ENCODE results near the gene ASB18. TPM values are rescaled to one million over a fixed set of nuclear protein-coding genes. Genes with fewer than 3 reads are reported as not detected.

The ASB18 gene
- total and polyA plus RNA-seq, 2 of the 13 experiments (the other 11 are each of a cell fraction or from before 2014, with no cell fraction given): not detected

GRCh38 chr2:236284208-236284607 lies 20.0 kb upstream of the ASB18 start (continued):
- TF ChIP-seq THAP9 (CRISPR knock-in tag; IDR thresholded peaks at IDR 0.05; ENCODE audit: borderline replicate concordance): no peak

- H2AFZ ChIP-seq (ENCODE audit: low read length): no peak overlapping the region
- H3K9ac ChIP-seq (ENCODE audit: insufficient read depth, low read depth, low read length): no peak overlapping the region
- TF ChIP-seq ZNF747 (CRISPR knock-in tag; IDR thresholded peaks at IDR 0.05; ENCODE audit: borderline replicate concordance): no peak
- TF ChIP-seq KDM2A (CRISPR knock-in tag; IDR thresholded peaks at IDR 0.05; ENCODE audit: borderline replicate concordance, low read depth): no peak
- TF ChIP-seq ZNF773 (CRISPR knock-in tag; IDR thresholded peaks at IDR 0.05; ENCODE audit: borderline replicate concordance): no peak
- TF ChIP-seq GPN1 (CRISPR knock-in tag; IDR thresholded peaks at IDR 0.05; ENCODE audit: borderline replicate concordance): no peak
- no peak for TF ChIP-seq ZNF33B (CRISPR knock-in tag; IDR thresholded peaks at IDR 0.05)
- no peak for TF ChIP-seq ZNF850 (CRISPR knock-in tag; conservative IDR thresholded peaks at IDR 0.05)
- no peak for TF ChIP-seq DPF2 (CRISPR knock-in tag; IDR thresholded peaks at IDR 0.05; ENCODE audit: borderline replicate concordance, low read depth)
- no peak for TF ChIP-seq MXD4 (CRISPR knock-in tag; IDR thresholded peaks at IDR 0.05)
- no peak for TF ChIP-seq PAWR (CRISPR knock-in tag; IDR thresholded peaks at IDR 0.05; ENCODE audit: borderline replicate concordance)
- TF ChIP-seq MYPOP (CRISPR knock-in tag; IDR thresholded peaks at IDR 0.05): no peak
- no peak for TF ChIP-seq ATF1 (CRISPR knock-in tag; IDR thresholded peaks at IDR 0.05)
- TF ChIP-seq ZNF343 (CRISPR knock-in tag; IDR thresholded peaks at IDR 0.05): no peak
- TF ChIP-seq ZNF570 (CRISPR knock-in tag; IDR thresholded peaks at IDR 0.05; ENCODE audit: borderline replicate concordance): no peak
- no peak for TF ChIP-seq ZNF75D (CRISPR knock-in tag; IDR thresholded peaks at IDR 0.05; ENCODE audit: borderline replicate concordance)
- no peak for TF ChIP-seq ZBTB25 (CRISPR knock-in tag; IDR thresholded peaks at IDR 0.05)
- TF ChIP-seq RBFOX2 (IDR thresholded peaks at IDR 0.05; ENCODE audit: low read depth, low read length): no peak
- no peak for TF ChIP-seq ZNF766 (CRISPR knock-in tag; IDR thresholded peaks at IDR 0.05; ENCODE audit: borderline replicate concordance)
- no peak for TF ChIP-seq TFDP1 (CRISPR knock-in tag; IDR thresholded peaks at IDR 0.05; ENCODE audit: borderline replicate concordance)
- H3K27me3 ChIP-seq (ENCODE audit: control insufficient read depth in 1 of 2, insufficient read depth in 2 of 2, low read length in 2 of 2): peaks cover 0 to 6% of the 10 kb centered on the region in 2 experiments; a peak in 2 of 5 replicates
- intact Hi-C loops (cut with micrococcal nuclease; ENCODE audit: unreplicated experiment): no loop called here
- ChIA-PET POLR2A (no interaction called here), CTCF (ENCODE audit: low intra/inter-chr PET ratio, low total read pairs) (no interaction called here)
- H3K4me1 ChIP-seq (ENCODE audit: insufficient read depth, low read length): no peaks in the 10 kb centered on the region
- WGBS (ENCODE audit: low lambda C conversion rate): 0% methylated on average over 1 of the region's 1 CpG
- H4K20me1 ChIP-seq (ENCODE audit: insufficient read depth, low read length): no peaks in the 10 kb centered on the region
- no TSS peak for BruUV-seq (replicated peaks)
- FAIRE-seq (no peak), DNase-seq (ENCODE audit: low spot score) (no peak), ATAC-seq (no peak)
- H3K4me3 ChIP-seq (replicated peaks in 1 of 3; ENCODE audit: insufficient read depth in 1 of 3, low read depth in 2 of 3, low read length in 3 of 3): no peak overlapping the region
- in situ Hi-C loops (cut with HindIII; ENCODE audit: extremely low pct_ligation_motif_present, low pct_unique_long_range_greater_than_20kb): no loop called here
- H3K27ac ChIP-seq (ENCODE audit: extremely low read length, insufficient read depth, low read length): no peak overlapping the region
- no peaks in the 10 kb centered on the region for H3K36me3 ChIP-seq (replicated peaks in 1 of 2; ENCODE audit: control insufficient read depth in 1 of 2, insufficient read depth in 2 of 2, low read length in 2 of 2)
- H3K4me2 ChIP-seq (ENCODE audit: low read depth, low read length): no peak overlapping the region
- 0 out of 2 replicates have a peak, but pooled peaks cover 8% of the 10 kb centered on the region for H3K9me3 ChIP-seq (ENCODE audit: low read length)
- no peaks in the 10 kb centered on the region for H3K79me2 ChIP-seq (ENCODE audit: insufficient read depth, low read length)
These were observed 18.2 kb upstream of the ASB18 start for GRCh38 chr2:236282406-236282805.
